Measurements from ENCODE around the gene C2CD3.

Gene C2CD3

DNA sequence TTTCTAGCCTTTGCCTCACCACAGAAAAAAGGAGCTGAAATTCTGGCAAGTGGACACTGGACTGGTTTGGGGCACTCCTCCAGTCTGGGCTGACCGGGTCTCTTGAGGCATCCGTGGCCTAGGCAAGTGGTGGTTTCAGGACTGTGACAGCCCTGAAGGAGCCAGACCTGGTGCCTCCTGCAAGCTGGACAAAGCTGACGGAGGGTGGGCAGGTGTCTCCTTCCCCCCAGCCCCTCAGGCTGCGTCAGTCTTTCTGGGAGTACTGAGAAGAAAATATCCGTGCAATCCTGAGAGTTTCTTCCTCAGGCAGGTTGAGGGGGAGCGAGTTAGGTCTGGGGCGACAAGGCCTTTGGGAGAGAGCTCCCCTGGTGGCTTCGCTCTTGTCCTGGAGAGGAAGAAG is 157.7 kb downstream of the C2CD3 start:
- H3K9me3 ChIP-seq (ENCODE audit: control insufficient read depth, low read length) = no peaks in the 10 kb centered on the region
- H3K36me3 ChIP-seq (ENCODE audit: control insufficient read depth, insufficient read depth, low read length) = peaks cover 8% of the 10 kb centered on the region
- 96% methylated on average over 8 of the region's 8 CpGs for WGBS, 2 experiments
- H3K4me3 ChIP-seq (ENCODE audit: insufficient read depth, low read depth, low read length) = no peak overlapping the region
- H3K27me3 ChIP-seq (ENCODE audit: control insufficient read depth, insufficient read depth, low read length, poor library complexity, severe bottlenecking) = no peaks in the 10 kb centered on the region
- H3K27ac ChIP-seq (ENCODE audit: insufficient read depth, low read depth, low read length, poor library complexity, severe bottlenecking) = no peak overlapping the region
- no peaks in the 10 kb centered on the region for H3K4me1 ChIP-seq (ENCODE audit: control insufficient read depth, insufficient read depth, low read length)

DNA sequence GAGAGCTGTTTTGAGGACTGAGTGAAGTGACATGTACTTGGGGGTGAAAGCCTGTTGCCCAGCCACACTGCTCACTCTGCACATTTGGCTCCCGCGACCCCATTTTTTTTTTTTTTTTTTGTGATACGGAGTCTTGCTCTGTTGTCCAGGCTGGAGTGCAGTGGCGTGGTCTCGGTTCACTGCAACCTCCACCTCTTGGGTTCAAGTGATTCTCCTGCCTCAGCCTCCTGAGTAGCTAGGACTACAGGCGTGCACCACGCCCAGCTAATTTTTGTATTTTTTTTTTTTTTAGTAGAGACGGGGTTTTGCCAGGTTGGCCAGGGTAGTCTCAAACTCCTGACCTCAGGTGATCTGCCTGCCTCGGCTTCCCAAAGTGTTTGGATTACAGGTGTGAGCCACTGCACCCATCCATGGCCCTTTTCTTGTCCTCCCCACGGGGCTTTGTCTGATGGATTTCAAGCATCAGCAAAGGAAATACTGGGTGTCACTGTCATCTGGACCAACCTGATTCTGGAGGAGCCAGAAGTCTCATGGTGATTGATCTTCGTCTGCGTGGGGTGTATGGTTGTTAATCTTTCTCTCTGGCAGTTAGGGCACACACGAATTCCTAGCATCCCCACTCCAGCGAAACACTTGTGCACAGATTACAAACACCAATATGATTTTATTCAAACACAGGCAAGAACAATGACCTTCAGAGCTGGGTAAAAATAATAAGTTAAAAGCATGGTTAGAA is 158.6 kb downstream of the C2CD3 start:
- Histone ChIP-seq H3K27me3 (ENCODE audit: control insufficient read depth, insufficient read depth, low read length, poor library complexity, severe bottlenecking) (no peaks in the 10 kb centered on the region), H3K4me1 (ENCODE audit: control insufficient read depth, insufficient read depth, low read length) (no peaks in the 10 kb centered on the region), H3K9me3 (ENCODE audit: control insufficient read depth, low read length) (no peaks in the 10 kb centered on the region), H3K4me3 (ENCODE audit: insufficient read depth, low read depth, low read length) (no peak overlapping the region), H3K27ac (ENCODE audit: insufficient read depth, low read depth, low read length, poor library complexity, severe bottlenecking) (no peak overlapping the region), H3K36me3 (ENCODE audit: control insufficient read depth, insufficient read depth, low read length) (peaks cover 5% of the 10 kb centered on the region)
- 92 to 94% methylated on average over 13 to 14 of the region's 14 CpGs for WGBS, 2 experiments

GRCh38 chr11:74011360-74012073 is 159.3 kb downstream of the C2CD3 start:
- no peak overlapping the region for H3K4me3 ChIP-seq (ENCODE audit: insufficient read depth, low read depth, low read length)
- H3K9me3 ChIP-seq (ENCODE audit: control insufficient read depth, low read length) = no peaks in the 10 kb centered on the region
- peaks cover 5% of the 10 kb centered on the region for H3K36me3 ChIP-seq (ENCODE audit: control insufficient read depth, insufficient read depth, low read length)
- no peaks in the 10 kb centered on the region for H3K4me1 ChIP-seq (ENCODE audit: control insufficient read depth, insufficient read depth, low read length)
- no peaks in the 10 kb centered on the region for H3K27me3 ChIP-seq (ENCODE audit: control insufficient read depth, insufficient read depth, low read length, poor library complexity, severe bottlenecking)
- 92 to 94% methylated on average over 8 of the region's 8 CpGs for WGBS, 2 experiments
- no peak overlapping the region for H3K27ac ChIP-seq (ENCODE audit: insufficient read depth, low read depth, low read length, poor library complexity, severe bottlenecking)

DNA sequence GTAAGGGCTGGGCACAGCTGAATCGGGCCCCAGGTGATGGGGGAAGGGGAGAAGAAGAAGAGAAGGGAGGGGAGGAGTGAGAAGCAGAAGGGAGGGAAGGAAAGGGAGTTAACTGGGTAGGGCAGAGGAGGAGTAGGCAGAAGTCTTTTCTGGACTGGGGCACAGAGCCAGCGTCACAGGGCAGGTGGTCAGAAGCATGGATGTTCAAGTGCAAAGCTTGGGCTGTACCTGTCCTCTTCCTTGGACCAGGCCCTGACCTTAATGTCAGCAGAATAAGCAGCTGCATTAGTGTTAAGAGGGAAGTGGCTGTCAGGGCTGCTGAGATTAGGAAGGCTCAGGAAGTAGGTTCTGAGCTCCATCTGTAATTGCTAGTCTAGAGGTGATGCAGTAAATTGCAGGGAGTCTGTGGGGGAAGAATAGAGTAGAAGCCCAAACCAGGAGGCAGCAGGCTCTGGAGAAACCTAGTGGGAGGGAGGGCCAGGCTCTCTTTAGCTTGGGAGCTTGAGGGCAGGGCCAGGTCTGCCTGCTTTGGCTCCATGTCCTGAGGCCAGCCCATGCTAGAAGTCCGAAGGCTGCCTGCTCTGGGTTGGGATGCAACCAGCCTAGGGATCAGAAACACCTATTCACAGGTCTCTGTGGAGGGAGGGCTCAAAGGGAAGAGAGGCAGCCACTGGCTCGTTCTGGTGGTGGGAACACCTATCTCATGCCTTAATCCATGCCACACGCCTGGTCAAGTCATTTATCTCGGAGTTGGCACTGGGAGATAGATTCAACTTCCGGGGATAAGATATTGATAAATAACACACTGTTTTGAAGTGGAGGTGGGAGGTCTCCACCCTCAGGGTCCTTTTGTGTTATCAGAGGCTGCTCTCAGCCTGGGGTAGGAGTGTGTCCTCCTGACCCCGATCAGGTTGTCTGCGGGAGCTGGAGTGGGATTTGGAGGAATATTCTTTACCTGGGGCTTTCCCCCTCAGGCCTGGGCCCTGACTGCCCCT is 160.2 kb downstream of the C2CD3 start:
- Histone ChIP-seq H3K4me3 (ENCODE audit: insufficient read depth, low read depth, low read length) (no peak overlapping the region), H3K27me3 (ENCODE audit: control insufficient read depth, insufficient read depth, low read length, poor library complexity, severe bottlenecking) (no peaks in the 10 kb centered on the region), H3K4me1 (ENCODE audit: control insufficient read depth, insufficient read depth, low read length) (no peaks in the 10 kb centered on the region), H3K27ac (ENCODE audit: insufficient read depth, low read depth, low read length, poor library complexity, severe bottlenecking) (no peak overlapping the region), H3K9me3 (ENCODE audit: control insufficient read depth, low read length) (no peaks in the 10 kb centered on the region), H3K36me3 (ENCODE audit: control insufficient read depth, insufficient read depth, low read length) (no peaks in the 10 kb centered on the region)
- WGBS, 2 experiments = 91 to 94% methylated on average over 9 of the region's 9 CpGs

GRCh38 chr11:74009675-74010305 is 161.0 kb downstream of the C2CD3 start:
- H3K36me3 ChIP-seq (ENCODE audit: control insufficient read depth, insufficient read depth, low read length) = no peaks in the 10 kb centered on the region
- H3K27ac ChIP-seq (ENCODE audit: insufficient read depth, low read depth, low read length, poor library complexity, severe bottlenecking) = no peak overlapping the region
- H3K9me3 ChIP-seq (ENCODE audit: control insufficient read depth, low read length) = no peaks in the 10 kb centered on the region
- no peaks in the 10 kb centered on the region for H3K27me3 ChIP-seq (ENCODE audit: control insufficient read depth, insufficient read depth, low read length, poor library complexity, severe bottlenecking)
- H3K4me3 ChIP-seq (ENCODE audit: insufficient read depth, low read depth, low read length) = no peak overlapping the region
- 86 to 93% methylated on average over 5 of the region's 5 CpGs for WGBS, 2 experiments
- H3K4me1 ChIP-seq (ENCODE audit: control insufficient read depth, insufficient read depth, low read length) = no peaks in the 10 kb centered on the region

- Histone ChIP-seq H3K27ac (ENCODE audit: insufficient read depth, low read depth, low read length, poor library complexity, severe bottlenecking) (no peak overlapping the region), H3K36me3 (ENCODE audit: control insufficient read depth, insufficient read depth, low read length) (no peaks in the 10 kb centered on the region), H3K9me3 (ENCODE audit: control insufficient read depth, low read length) (no peaks in the 10 kb centered on the region), H3K4me1 (ENCODE audit: control insufficient read depth, insufficient read depth, low read length) (no peaks in the 10 kb centered on the region), H3K27me3 (ENCODE audit: control insufficient read depth, insufficient read depth, low read length, poor library complexity, severe bottlenecking) (no peaks in the 10 kb centered on the region), H3K4me3 (ENCODE audit: insufficient read depth, low read depth, low read length) (no peak overlapping the region)
- 91 to 93% methylated on average over 2 to 3 of the region's 3 CpGs for WGBS, 2 experiments
These were observed 161.6 kb downstream of the C2CD3 start for GRCh38 chr11:74009230-74009547.

GRCh38 chr11:74008373-74009229 is 162.2 kb downstream of the C2CD3 start, which contains the start of gene UCP3:
UCP3 (minus strand) TSS chr11:74009085; CDS start chr11:74007042, 2,043 bp downstream.
- Histone ChIP-seq H3K4me3 (ENCODE audit: insufficient read depth, low read depth, low read length) (no peak within 1 kb of the TSS), H3K27ac (ENCODE audit: insufficient read depth, low read depth, low read length, poor library complexity, severe bottlenecking) (no peak within 1 kb of the TSS), H3K27me3 (ENCODE audit: control insufficient read depth, insufficient read depth, low read length, poor library complexity, severe bottlenecking) (no peaks in the 10 kb centered on the region), H3K4me1 (ENCODE audit: control insufficient read depth, insufficient read depth, low read length) (no peaks in the 10 kb centered on the region), H3K36me3 (ENCODE audit: control insufficient read depth, insufficient read depth, low read length) (no peaks in the 10 kb centered on the region), H3K9me3 (ENCODE audit: control insufficient read depth, low read length) (no peaks in the 10 kb centered on the region)
- whole genome bisulfite sequencing, 2 experiments = 81 to 82% methylated on average over 9 of the region's 9 CpGs

- no peak overlapping the region for H3K4me3 ChIP-seq (ENCODE audit: insufficient read depth, low read depth, low read length)
- H3K9me3 ChIP-seq (ENCODE audit: control insufficient read depth, low read length) = no peaks in the 10 kb centered on the region
- H3K4me1 ChIP-seq (ENCODE audit: control insufficient read depth, insufficient read depth, low read length) = no peaks in the 10 kb centered on the region
- 95% methylated on average over 6 of the region's 6 CpGs for WGBS, 2 experiments
- no peaks in the 10 kb centered on the region for H3K36me3 ChIP-seq (ENCODE audit: control insufficient read depth, insufficient read depth, low read length)
- H3K27ac ChIP-seq (ENCODE audit: insufficient read depth, low read depth, low read length, poor library complexity, severe bottlenecking) = no peak overlapping the region
- no peaks in the 10 kb centered on the region for H3K27me3 ChIP-seq (ENCODE audit: control insufficient read depth, insufficient read depth, low read length, poor library complexity, severe bottlenecking)
These were observed 163.0 kb downstream of the C2CD3 start for GRCh38 chr11:74007691-74008372.

Data from ectodermal cell (in vitro differentiated cells).